Measurements from ENCODE around the gene REX1BD. TPM values are rescaled to one million over a fixed set of nuclear protein-coding genes. Genes with fewer than 3 reads are reported as not detected.

REX1BD gene
- total and polyA plus RNA-seq, 8 donors = 30.0 to 158 (median 42.2) TPM

DNA sequence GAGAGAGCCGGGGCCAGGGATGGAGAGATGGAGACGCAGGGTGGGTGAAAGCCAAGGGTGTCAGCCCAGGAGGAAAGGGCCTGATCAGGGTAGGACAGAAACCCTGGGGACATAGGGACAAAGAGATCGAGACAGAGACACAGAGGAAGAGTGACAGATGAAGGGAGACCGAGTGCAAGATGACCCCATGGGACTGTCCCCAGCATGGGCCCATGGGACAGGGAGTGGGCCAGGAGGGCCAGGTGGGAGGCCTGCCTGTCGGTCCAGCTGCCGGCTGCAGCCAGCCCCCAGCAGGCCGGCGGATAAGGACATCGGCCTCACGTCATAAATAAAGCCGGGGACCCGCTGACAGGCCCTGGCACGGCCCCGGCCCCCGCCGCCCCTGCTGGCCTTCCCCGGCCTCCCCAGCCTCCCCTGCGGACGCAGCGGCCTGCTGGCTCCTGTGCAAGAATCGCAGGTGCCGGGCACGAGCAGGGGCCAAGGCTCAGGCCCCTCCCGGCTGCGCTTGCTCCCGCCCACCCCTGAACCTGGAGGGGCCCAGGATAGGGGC, 6.3 kb downstream of the REX1BD start:
- ATAC-seq (no peak), DNase-seq (peak in 1 of 6 donors; percentile 77), FAIRE-seq (no peak)
- peaks cover under 1 to 12% (median 8%) of the 10 kb centered on the region in 3 donors for H3K4me1 ChIP-seq
- H3K9me3 ChIP-seq = no peaks in the 10 kb centered on the region
- TF ChIP-seq, protein P1, sequence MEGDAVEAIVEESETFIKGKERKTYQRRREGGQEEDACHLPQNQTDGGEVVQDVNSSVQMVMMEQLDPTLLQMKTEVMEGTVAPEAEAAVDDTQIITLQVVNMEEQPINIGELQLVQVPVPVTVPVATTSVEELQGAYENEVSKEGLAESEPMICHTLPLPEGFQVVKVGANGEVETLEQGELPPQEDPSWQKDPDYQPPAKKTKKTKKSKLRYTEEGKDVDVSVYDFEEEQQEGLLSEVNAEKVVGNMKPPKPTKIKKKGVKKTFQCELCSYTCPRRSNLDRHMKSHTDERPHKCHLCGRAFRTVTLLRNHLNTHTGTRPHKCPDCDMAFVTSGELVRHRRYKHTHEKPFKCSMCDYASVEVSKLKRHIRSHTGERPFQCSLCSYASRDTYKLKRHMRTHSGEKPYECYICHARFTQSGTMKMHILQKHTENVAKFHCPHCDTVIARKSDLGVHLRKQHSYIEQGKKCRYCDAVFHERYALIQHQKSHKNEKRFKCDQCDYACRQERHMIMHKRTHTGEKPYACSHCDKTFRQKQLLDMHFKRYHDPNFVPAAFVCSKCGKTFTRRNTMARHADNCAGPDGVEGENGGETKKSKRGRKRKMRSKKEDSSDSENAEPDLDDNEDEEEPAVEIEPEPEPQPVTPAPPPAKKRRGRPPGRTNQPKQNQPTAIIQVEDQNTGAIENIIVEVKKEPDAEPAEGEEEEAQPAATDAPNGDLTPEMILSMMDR (IDR thresholded peaks at IDR 0.05) = no peak
- peaks cover 0 to 6% (median 0%) of the 10 kb centered on the region in 3 donors for H3K36me3 ChIP-seq
- no peaks in the 10 kb centered on the region for H3K27me3 ChIP-seq
- 25 to 36% methylated on average over 21 to 26 of the region's 26 CpGs for WGBS, 2 donors
- peak overlapping the region in 2 of 4 donors; percentile 19 to 38 for H3K4me3 ChIP-seq
- intact Hi-C loops (cut with DNase I) = loop anchor here in 1 of 3 donors (5.0 kb wide), 1 partner anchor 252 kb away; no protein-coding TSS in a partner anchor
- H3K27ac ChIP-seq = no peak overlapping the region

DNA sequence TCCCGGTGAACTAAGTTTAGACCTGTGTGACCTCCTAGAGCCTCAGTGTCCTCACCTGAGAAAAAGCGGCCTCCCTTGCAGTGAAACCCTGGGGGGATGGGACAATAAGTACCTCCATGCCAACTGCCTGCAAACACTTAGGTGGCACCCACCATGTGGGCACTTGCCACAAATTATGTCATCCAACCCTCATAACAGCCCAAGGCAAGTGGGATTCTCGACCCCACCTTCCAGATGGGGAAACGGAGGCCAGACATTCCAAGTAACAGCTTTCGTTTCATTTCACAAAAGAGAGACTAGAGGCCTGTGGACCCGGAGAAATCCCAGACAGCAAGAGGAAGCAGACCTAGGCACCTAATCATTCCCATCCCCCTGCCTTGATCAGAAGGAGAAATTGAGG, 6.9 kb downstream of the REX1BD start:
- FAIRE-seq (no peak), ATAC-seq (no peak), DNase-seq (no peak)
- 71 to 75% methylated on average over 6 of the region's 6 CpGs for WGBS, 2 donors
- H3K27ac ChIP-seq = no peak overlapping the region
- H3K4me3 ChIP-seq = no peak overlapping the region
- no peaks in the 10 kb centered on the region for H3K9me3 ChIP-seq
- H3K27me3 ChIP-seq = no peaks in the 10 kb centered on the region
- peaks cover 0 to 6% (median 0%) of the 10 kb centered on the region in 3 donors for H3K36me3 ChIP-seq
- TF ChIP-seq, protein P1 (IDR thresholded peaks at IDR 0.05) = no peak
- peaks cover 0 to 10% (median 8%) of the 10 kb centered on the region in 3 donors for H3K4me1 ChIP-seq
- intact Hi-C loops (cut with DNase I) = loop anchor here in 1 of 3 donors (5.0 kb wide), 1 partner anchor 252 kb away; no protein-coding TSS in a partner anchor

DNA sequence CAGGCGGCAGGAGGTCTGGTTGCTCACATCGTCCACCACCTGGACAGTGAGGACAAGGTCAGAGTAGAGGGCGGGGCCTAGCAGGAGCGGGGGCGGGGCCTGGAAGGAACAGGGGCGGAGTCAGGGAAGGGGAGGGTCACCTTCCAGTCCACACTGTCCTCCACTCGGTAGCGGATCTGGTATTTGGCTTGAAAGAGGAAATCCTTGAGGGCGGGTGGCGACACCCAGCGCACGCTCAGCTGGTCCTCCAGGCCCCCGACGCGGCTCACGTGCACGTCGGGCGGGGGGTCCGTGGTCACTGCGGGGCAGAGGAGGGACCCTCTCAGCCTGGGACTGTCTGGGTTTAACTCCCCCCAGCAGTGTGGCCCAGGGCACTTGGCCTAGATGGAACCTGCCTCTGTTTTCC, 8.2 kb downstream of the REX1BD start:
- TF ChIP-seq, protein P1 (IDR thresholded peaks at IDR 0.05) = no peak
- Histone ChIP-seq H3K27me3 (no peaks in the 10 kb centered on the region), H3K4me3 (no peak overlapping the region), H3K9me3 (no peaks in the 10 kb centered on the region), H3K27ac (no peak overlapping the region), H3K4me1 (peaks cover 0 to 10% (median 8%) of the 10 kb centered on the region in 3 donors), H3K36me3 (no peaks in the 10 kb centered on the region)
- ATAC-seq = peak; percentile 53 to 85 (median 80)
- peak; percentile 56 to 91 (median 74) for DNase-seq
- FAIRE-seq = no peak
- intact Hi-C loops (cut with DNase I) = loop anchor here in 1 of 3 donors (5.0 kb wide), 1 partner anchor 251 kb away; no protein-coding TSS in a partner anchor
- 1 to 8% methylated on average over 20 to 21 of the region's 21 CpGs for WGBS, 2 donors

DNA sequence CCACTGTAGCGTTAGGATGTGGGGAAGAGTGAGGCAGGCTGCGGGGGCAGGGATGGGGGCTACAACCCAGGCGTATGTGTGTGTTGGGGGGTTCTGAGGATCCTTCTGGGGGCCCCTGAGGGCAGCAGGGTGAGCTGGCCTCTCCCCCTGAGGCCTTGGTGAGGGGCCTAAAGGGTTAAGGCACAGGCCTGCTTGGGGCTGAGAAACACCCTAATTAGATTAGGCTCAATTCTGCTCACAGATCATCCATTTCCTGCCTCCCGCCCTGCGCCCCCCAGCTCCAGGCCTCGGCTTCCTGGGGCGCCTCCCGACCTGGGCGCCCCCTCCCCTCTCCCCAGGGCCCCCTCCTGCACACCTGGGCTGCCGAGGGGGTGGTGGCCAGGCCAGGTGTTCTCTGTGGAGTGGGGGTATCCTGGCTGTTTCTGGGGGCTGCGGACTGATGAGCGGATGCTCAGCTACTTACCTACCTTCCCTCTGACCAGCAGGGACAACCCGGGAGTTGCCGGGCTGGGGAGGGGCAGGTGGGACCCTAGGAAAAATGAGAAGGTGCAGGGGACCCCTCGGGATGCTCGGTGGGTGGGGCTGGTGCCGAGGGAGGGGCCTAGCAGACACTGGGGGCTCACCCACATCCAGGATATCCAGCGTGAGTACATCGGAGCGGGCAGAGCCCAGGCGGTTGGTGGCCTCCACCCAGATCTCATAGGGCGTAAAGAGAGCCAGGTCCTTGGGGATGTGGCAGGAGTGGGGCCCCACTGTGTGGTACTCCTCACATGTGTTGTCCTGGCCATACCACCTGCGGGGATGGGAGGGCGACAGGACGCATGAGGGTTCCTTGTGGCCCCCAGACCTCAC, 9.4 kb downstream of the REX1BD start:
- DNase-seq (peak in 1 of 6 donors; percentile 52), FAIRE-seq (no peak), ATAC-seq (no peak)
- Histone ChIP-seq H3K4me3 (no peak overlapping the region), H3K4me1 (peaks cover 0 to 10% (median 8%) of the 10 kb centered on the region in 3 donors), H3K36me3 (no peaks in the 10 kb centered on the region), H3K27me3 (no peaks in the 10 kb centered on the region), H3K9me3 (no peaks in the 10 kb centered on the region), H3K27ac (no peak overlapping the region)
- TF ChIP-seq, protein P1 (IDR thresholded peaks at IDR 0.05) = no peak
- WGBS, 2 donors = 35 to 45% methylated on average over 21 to 25 of the region's 25 CpGs
- intact Hi-C loops (cut with DNase I) = loop anchor here in 1 of 3 donors (5.0 kb wide), 1 partner anchor 249 kb away; no protein-coding TSS in a partner anchor

Measured in pancreas (tissue), 10 donors.